AG10803 (cell line): Measurements from ENCODE around the gene NXN.
"Not testable (repeated sequence)": the region's sequence is repeated elsewhere in the genome, so short reads cannot be mapped to it uniquely, and the experiment has no call there.

Source experiments
- DNase-seq: peaks from one replicate; pipeline ENCODE4 v3.0.0; 2010; ENCODE audit warnings: low read depth
- H3K4me3 ChIP-seq: 2 replicates; pipeline ENCODE4 v1.5.1; 2011; ENCODE audit warnings: mild to moderate bottlenecking, low read length, control low read depth
- CTCF ChIP-seq: conservative IDR thresholded peaks from 2 replicates; pipeline ENCODE4 v1.5.1; 2011; ENCODE audit warnings: mild to moderate bottlenecking, low read length, control low read depth, inconsistent platforms

NXN gene

GRCh38 chr17:806781-807522 is 172.6 kb downstream of the NXN start:
- H3K4me3 ChIP-seq, result no peak overlapping the region
- TF ChIP-seq CTCF, result no peak
- DNase-seq, result no peak

- DNase-seq, result no peak
- H3K4me3 ChIP-seq, result no peak overlapping the region
- no peak for TF ChIP-seq CTCF
These were observed 173.2 kb downstream of the NXN start for GRCh38 chr17:806346-806745.

GRCh38 chr17:805886-806285 is 173.7 kb downstream of the NXN start:
- not testable (repeated sequence) for DNase-seq, H3K4me3 ChIP-seq

GRCh38 chr17:804541-805435 is 174.8 kb downstream of the NXN start:
- DNase-seq, result no peak
- no peak overlapping the region for H3K4me3 ChIP-seq
- no peak for TF ChIP-seq CTCF

GRCh38 chr17:802901-803881 is 176.4 kb downstream of the NXN start:
- H3K4me3 ChIP-seq, result no peak overlapping the region
- DNase-seq, result no peak
- TF ChIP-seq CTCF, result no peak

GRCh38 chr17:802481-802880 is 177.1 kb downstream of the NXN start:
- DNase-seq, result no peak
- TF ChIP-seq CTCF, result no peak
- no peak overlapping the region for H3K4me3 ChIP-seq

- DNase-seq, result no peak
- TF ChIP-seq CTCF, result no peak
- H3K4me3 ChIP-seq, result no peak overlapping the region
These were observed 177.9 kb downstream of the NXN start for GRCh38 chr17:801660-802059.
